ENCODE data around the gene EML1. TPM values are rescaled to one million over a fixed set of nuclear protein-coding genes. Genes with fewer than 3 reads are reported as not detected.

Gene EML1
- total RNA-seq, 1 donor from 2014 or later = 28.3 TPM

- H3K9me3 ChIP-seq = no peaks in the 10 kb centered on the region
- TF ChIP-seq CTCF (IDR thresholded peaks at IDR 0.05) = no peak
- H3K4me1 ChIP-seq = no peaks in the 10 kb centered on the region
- no peak overlapping the region for H3K4me3 ChIP-seq
- H3K27me3 ChIP-seq = no peaks in the 10 kb centered on the region
- H3K27ac ChIP-seq = no peak overlapping the region
- intact Hi-C loops (cut with DNase I) = no loop called here
- peaks cover 42% of the 10 kb centered on the region in 2 donors for H3K36me3 ChIP-seq
- no peak for DNase-seq (ENCODE audit: low spot score in 2 of 2)
Measured at GRCh38 chr14:99904506-99904905, 111.3 kb downstream of the EML1 start.

- DNase-seq (ENCODE audit: low spot score in 2 of 2) = peak in 1 of 2 donors; percentile 37
- peaks cover 45 to 46% of the 10 kb centered on the region in 2 donors for H3K36me3 ChIP-seq
Measured at GRCh38 chr14:99905121-99905520, 111.9 kb downstream of the EML1 start.

GRCh38 chr14:99907761-99908652, 114.8 kb downstream of the EML1 start:
- no peak overlapping the region for H3K4me3 ChIP-seq
- TF ChIP-seq CTCF (IDR thresholded peaks at IDR 0.05) = no peak
- no peaks in the 10 kb centered on the region for H3K27me3 ChIP-seq
- no peaks in the 10 kb centered on the region for H3K4me1 ChIP-seq
- intact Hi-C loops (cut with DNase I) = no loop called here
- H3K9me3 ChIP-seq = no peaks in the 10 kb centered on the region
- peaks cover 39 to 42% of the 10 kb centered on the region in 2 donors for H3K36me3 ChIP-seq
- DNase-seq (ENCODE audit: low spot score in 2 of 2) = peak in 1 of 2 donors; percentile 33
- H3K27ac ChIP-seq = no peak overlapping the region

More at GRCh38 chr14:99905121-99905520, 111.9 kb downstream of the EML1 start:
- no peaks in the 10 kb centered on the region for H3K27me3 ChIP-seq
- H3K4me3 ChIP-seq = no peak overlapping the region
- H3K4me1 ChIP-seq = no peaks in the 10 kb centered on the region
- no peak for TF ChIP-seq CTCF (IDR thresholded peaks at IDR 0.05)
- H3K27ac ChIP-seq = no peak overlapping the region
- H3K9me3 ChIP-seq = no peaks in the 10 kb centered on the region
- intact Hi-C loops (cut with DNase I) = no loop called here

- intact Hi-C loops (cut with DNase I) = no loop called here
- TF ChIP-seq CTCF (IDR thresholded peaks at IDR 0.05) = no peak
- Histone ChIP-seq H3K4me1 (no peaks in the 10 kb centered on the region), H3K9me3 (no peaks in the 10 kb centered on the region), H3K4me3 (no peak overlapping the region), H3K36me3 (peaks cover 34 to 42% of the 10 kb centered on the region in 2 donors), H3K27ac (no peak overlapping the region), H3K27me3 (no peaks in the 10 kb centered on the region)
- DNase-seq (ENCODE audit: low spot score in 2 of 2) = peak in 1 of 2 donors; percentile 21
Measured at GRCh38 chr14:99908653-99909250, 115.5 kb downstream of the EML1 start.

GRCh38 chr14:99909513-99910064, 116.4 kb downstream of the EML1 start:
- no peaks in the 10 kb centered on the region for H3K4me1 ChIP-seq
- H3K27me3 ChIP-seq = no peaks in the 10 kb centered on the region
- no peak for DNase-seq (ENCODE audit: low spot score in 2 of 2)
- no peak for TF ChIP-seq CTCF (IDR thresholded peaks at IDR 0.05)
- intact Hi-C loops (cut with DNase I) = no loop called here
- no peak overlapping the region for H3K27ac ChIP-seq
- no peak overlapping the region for H3K4me3 ChIP-seq
- H3K36me3 ChIP-seq = peaks cover 41 to 49% of the 10 kb centered on the region in 2 donors
- H3K9me3 ChIP-seq = no peaks in the 10 kb centered on the region

Data from ascending aorta (tissue), 2 donors.